HAP-1 (cell line): ENCODE data around the gene DRC3.

Source experiments
- DNase-seq, 2 experiments: peaks; one replicate each; pipeline ENCODE4 v3.0.0-alpha.2; 2016 to 2020; ENCODE audit warnings: low spot score in 2 of 2
- H3K27me3 ChIP-seq: fragments of 250-450 bp; sonication (Bioruptor Pico); 2 replicates; pipeline ENCODE4 v1.5.1; 2020; ENCODE audit warnings: low read depth, mild to moderate bottlenecking, moderate library complexity
- H3K36me3 ChIP-seq: fragments of 250-450 bp; sonication (Bioruptor Pico); replicated peaks from 2 replicates; pipeline ENCODE4 v1.5.1; 2020; ENCODE audit warnings: mild to moderate bottlenecking
- H3K4me1 ChIP-seq: fragments of 250-450 bp; sonication (Bioruptor Pico); 2 replicates; pipeline ENCODE4 v1.5.1; 2020; ENCODE audit warnings: mild to moderate bottlenecking
- H3K4me3 ChIP-seq: fragments of 250-450 bp; sonication (Bioruptor Pico); 2 replicates; pipeline ENCODE4 v1.5.1; 2020; ENCODE audit warnings: mild to moderate bottlenecking, moderate library complexity
- H3K9me3 ChIP-seq: fragments of 250-450 bp; sonication (Bioruptor Pico); 2 replicates; pipeline ENCODE4 v1.5.1; 2020; ENCODE audit warnings: mild to moderate bottlenecking, moderate library complexity
- in situ Hi-C: fragments of 300-500 bp; cut with MboI; formaldehyde crosslinking; loops from 3 replicates; pipeline ENCODE4 v1.14.3; 2020; ENCODE audit warnings: low sequenced_read_pairs, inconsistent platforms, mixed read lengths

The DRC3 gene

DNA sequence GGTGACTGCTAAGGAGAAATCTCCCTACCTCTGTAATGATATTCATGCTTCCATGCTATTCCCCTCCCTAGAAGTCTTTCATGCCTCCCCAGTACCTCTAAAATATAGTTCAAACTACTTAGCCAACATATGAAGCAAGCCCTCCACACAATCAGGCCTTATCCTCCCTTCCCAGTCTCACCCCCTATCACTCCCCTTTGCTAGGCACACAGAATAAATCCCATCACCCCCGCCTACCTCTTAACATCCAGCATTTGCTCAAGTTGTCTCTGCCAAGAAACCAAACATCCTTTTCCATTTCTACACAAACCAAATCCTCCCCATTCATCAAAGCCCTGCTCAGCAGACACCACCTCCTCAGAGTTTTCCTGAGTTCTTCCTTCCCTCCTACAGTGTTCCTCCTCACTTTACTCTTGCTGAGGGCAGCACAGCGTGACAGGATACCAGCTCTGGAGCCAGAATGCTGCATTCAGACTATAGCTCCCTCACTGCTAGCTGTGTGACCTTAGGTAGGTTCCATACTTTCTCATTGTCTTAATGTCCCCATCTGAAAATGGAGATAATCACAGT lies 7.4 kb upstream of the DRC3 start:
- H3K27me3 ChIP-seq, result no peaks in the 10 kb centered on the region
- H3K4me1 ChIP-seq, result peaks cover 5% of the 10 kb centered on the region; the same call in 1 of the 2 replicates
- DNase-seq, result no peak
- in situ Hi-C loops, result no loop called here
- H3K36me3 ChIP-seq, result no peaks in the 10 kb centered on the region
- no peaks in the 10 kb centered on the region for H3K9me3 ChIP-seq
- no peak overlapping the region for H3K4me3 ChIP-seq

DNA sequence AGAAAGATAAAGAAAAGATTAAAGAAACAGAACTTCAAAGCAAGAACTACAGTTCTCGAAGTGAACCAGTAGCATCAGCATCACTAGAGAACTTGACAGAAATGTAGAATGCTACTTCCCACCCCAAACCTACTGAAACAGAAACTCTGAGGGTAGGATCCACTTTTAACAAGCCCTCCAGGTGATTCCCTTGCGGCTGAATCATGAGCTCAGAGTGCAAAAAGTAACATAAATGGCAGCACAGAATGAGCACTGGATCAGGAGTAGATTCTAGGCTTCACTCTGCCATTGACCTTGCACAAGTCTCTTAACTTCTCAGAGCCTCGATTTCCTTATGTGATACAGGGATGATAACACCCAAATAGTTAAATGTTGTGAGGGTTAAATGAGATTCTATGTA lies 6.3 kb upstream of the DRC3 start:
- Histone ChIP-seq H3K27me3 (no peaks in the 10 kb centered on the region), H3K4me3 (no peak overlapping the region), H3K9me3 (no peaks in the 10 kb centered on the region), H3K4me1 (peaks cover 7% of the 10 kb centered on the region), H3K36me3 (no peaks in the 10 kb centered on the region)
- DNase-seq, result no peak
- in situ Hi-C loops, result no loop called here

- DNase-seq, result no peak
- H3K27me3 ChIP-seq, result no peaks in the 10 kb centered on the region
- H3K4me3 ChIP-seq, result peak overlapping the region; percentile 92
- peaks cover 12% of the 10 kb centered on the region for H3K4me1 ChIP-seq
- no peaks in the 10 kb centered on the region; the same call in 1 of the 2 replicates for H3K36me3 ChIP-seq
- no peaks in the 10 kb centered on the region for H3K9me3 ChIP-seq
- in situ Hi-C loops, result no loop called here
Observed at GRCh38 chr17:17970699-17971430, 1.8 kb upstream of the DRC3 start.

GRCh38 chr17:17971431-17972125 lies 1.1 kb upstream of the DRC3 start:
- peaks cover 12% of the 10 kb centered on the region for H3K4me1 ChIP-seq
- no peaks in the 10 kb centered on the region for H3K27me3 ChIP-seq
- in situ Hi-C loops, result no loop called here
- H3K4me3 ChIP-seq, result peak overlapping the region; percentile 92
- no peaks in the 10 kb centered on the region; the same call in 1 of the 2 replicates for H3K36me3 ChIP-seq
- DNase-seq, result no peak
- H3K9me3 ChIP-seq, result no peaks in the 10 kb centered on the region

GRCh38 chr17:17972952-17973254 lies 241 bp downstream of the DRC3 start:
- H3K4me3 ChIP-seq, result peak overlapping the region; percentile 92
- peaks cover 12% of the 10 kb centered on the region for H3K4me1 ChIP-seq
- no peaks in the 10 kb centered on the region for H3K27me3 ChIP-seq
- H3K9me3 ChIP-seq, result no peaks in the 10 kb centered on the region
- no peak for DNase-seq
- H3K36me3 ChIP-seq, result no peaks in the 10 kb centered on the region; the same call in 1 of the 2 replicates
- in situ Hi-C loops, result no loop called here

GRCh38 chr17:17975436-17975835 lies 2.8 kb downstream of the DRC3 start:
- in situ Hi-C loops, result no loop called here
- Histone ChIP-seq H3K36me3 (no peaks in the 10 kb centered on the region; the same call in 1 of the 2 replicates), H3K4me1 (peaks cover 12% of the 10 kb centered on the region), H3K9me3 (no peaks in the 10 kb centered on the region), H3K4me3 (no peak overlapping the region), H3K27me3 (no peaks in the 10 kb centered on the region)
- DNase-seq, result no peak

DNA sequence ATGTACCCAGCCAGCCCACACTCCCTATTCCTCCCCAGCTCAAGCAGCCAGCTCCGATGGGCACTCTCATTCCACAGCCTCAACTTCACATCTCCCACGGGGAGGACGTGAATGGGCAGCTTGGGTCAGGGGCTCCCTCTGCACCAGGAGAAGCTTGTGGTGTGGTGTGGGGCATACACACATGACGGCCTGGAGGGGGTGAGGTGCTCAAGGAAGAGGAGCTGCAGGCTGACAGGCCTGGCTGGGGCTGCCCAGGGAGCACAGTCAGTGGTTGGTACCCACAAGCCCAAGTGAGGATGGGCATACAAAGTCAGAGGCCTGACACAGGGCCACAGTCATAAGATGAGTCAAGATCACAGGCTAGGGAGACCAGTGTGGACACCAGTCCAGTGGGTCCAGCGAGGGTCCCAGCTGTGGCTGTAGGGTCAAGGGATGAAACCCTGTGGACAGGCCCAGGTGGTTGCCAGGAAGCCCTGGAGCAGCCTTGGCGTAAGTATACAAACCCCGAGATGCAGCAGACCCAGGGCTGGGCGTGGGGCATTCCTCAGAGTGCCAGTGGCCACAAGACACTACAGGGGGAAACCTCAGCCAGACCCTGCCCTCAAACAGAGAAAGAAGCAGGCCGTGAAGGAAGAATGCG lies 4.4 kb downstream of the DRC3 start:
- no peak overlapping the region for H3K4me3 ChIP-seq
- H3K36me3 ChIP-seq, result no peaks in the 10 kb centered on the region; the same call in 1 of the 2 replicates

GRCh38 chr17:17978481-17979424 lies 6.1 kb downstream of the DRC3 start:
- no peaks in the 10 kb centered on the region for H3K27me3 ChIP-seq
- DNase-seq, result no peak
- no peak overlapping the region for H3K4me3 ChIP-seq
- in situ Hi-C loops, result no loop called here
- no peaks in the 10 kb centered on the region; the same call in 1 of the 2 replicates for H3K36me3 ChIP-seq
- no peaks in the 10 kb centered on the region for H3K9me3 ChIP-seq
- H3K4me1 ChIP-seq, result no peaks in the 10 kb centered on the region

More for the DNA sequence above, 4.4 kb downstream of the DRC3 start:
- no peaks in the 10 kb centered on the region for H3K9me3 ChIP-seq
- in situ Hi-C loops, result no loop called here
- DNase-seq, result no peak
- H3K27me3 ChIP-seq, result no peaks in the 10 kb centered on the region
- H3K4me1 ChIP-seq, result no peaks in the 10 kb centered on the region; the same call in 1 of the 2 replicates

DNA sequence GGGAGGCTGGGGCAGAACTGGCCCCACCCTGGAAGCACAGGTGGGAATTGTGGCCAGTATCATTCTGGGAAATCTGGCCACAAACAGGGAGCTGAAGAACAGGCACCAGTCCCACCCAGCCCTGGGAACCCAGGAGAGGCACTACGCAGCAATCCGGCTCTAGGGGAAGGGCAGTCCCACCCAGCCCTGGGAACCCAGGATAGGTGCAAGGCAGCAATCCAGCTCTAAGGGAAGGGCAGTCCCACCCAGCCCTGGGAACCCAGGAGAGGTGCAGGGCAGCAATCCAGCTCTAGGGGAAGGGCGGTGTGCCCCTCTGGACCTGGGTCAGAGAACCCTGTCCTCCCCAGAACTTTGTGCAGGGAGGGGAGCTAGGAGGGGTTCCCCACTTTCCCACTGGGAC lies 7.1 kb downstream of the DRC3 start:
- no peaks in the 10 kb centered on the region for H3K4me1 ChIP-seq

DNA sequence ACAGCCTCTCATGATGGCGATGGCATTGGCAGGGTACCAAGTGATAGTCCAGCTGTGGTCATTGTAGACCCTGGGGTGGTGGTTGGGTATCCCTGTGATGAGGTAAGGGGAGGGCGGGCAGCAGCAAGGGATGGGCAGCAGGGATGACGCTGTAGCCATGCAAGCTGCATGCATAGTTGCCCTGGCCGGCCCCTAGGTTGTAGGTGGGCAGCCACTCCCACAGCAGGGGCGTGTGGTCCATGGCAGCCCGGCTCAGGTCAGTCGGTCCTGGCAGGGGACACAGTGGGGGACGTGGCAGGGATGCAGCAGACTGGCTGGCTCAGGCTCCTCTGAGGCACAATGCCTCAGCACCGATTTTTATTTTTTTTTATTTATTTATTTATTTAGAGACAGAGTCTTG lies 8.7 kb downstream of the DRC3 start:
- H3K27me3 ChIP-seq, result no peaks in the 10 kb centered on the region
- H3K4me3 ChIP-seq, result no peak overlapping the region
- H3K4me1 ChIP-seq, result no peaks in the 10 kb centered on the region
- in situ Hi-C loops, result no loop called here
- no peak for DNase-seq
- H3K36me3 ChIP-seq, result no peaks in the 10 kb centered on the region; the same call in 1 of the 2 replicates
- no peaks in the 10 kb centered on the region for H3K9me3 ChIP-seq

More for the DNA sequence above, 7.1 kb downstream of the DRC3 start:
- Histone ChIP-seq H3K27me3 (no peaks in the 10 kb centered on the region), H3K4me3 (no peak overlapping the region), H3K9me3 (no peaks in the 10 kb centered on the region), H3K36me3 (no peaks in the 10 kb centered on the region; the same call in 1 of the 2 replicates)
- no peak for DNase-seq
- in situ Hi-C loops, result no loop called here

GRCh38 chr17:17982801-17983200 lies 10.1 kb downstream of the DRC3 start:
- Histone ChIP-seq H3K9me3 (no peaks in the 10 kb centered on the region), H3K4me1 (no peaks in the 10 kb centered on the region), H3K36me3 (no peaks in the 10 kb centered on the region; the same call in 1 of the 2 replicates), H3K27me3 (no peaks in the 10 kb centered on the region), H3K4me3 (no peak overlapping the region)
- DNase-seq, result no peak
- in situ Hi-C loops, result no loop called here

DNA sequence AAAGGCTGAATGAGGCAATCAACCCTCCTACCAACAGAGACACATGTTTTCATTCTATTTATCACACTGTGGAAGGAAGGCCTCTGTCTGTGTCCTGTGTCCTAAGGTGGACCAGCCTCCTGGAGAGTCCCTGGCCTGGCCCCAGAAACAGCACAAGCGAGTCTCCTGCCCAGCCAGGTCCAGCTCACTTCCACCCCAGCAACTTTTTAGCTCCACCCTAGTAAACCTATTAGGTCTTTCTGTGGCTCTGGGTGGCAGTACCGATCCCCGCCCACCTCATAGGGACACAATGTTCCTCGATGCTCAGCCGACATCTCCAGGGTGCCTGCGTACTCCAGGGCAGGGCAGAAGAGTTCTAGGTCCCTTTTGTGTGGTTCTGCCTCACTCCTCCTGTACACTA lies 10.7 kb downstream of the DRC3 start:
- in situ Hi-C loops, result no loop called here
- H3K27me3 ChIP-seq, result no peaks in the 10 kb centered on the region
- no peaks in the 10 kb centered on the region; the same call in 1 of the 2 replicates for H3K36me3 ChIP-seq
- H3K4me1 ChIP-seq, result no peaks in the 10 kb centered on the region
- DNase-seq, result no peak
- H3K9me3 ChIP-seq, result no peaks in the 10 kb centered on the region
- no peak overlapping the region for H3K4me3 ChIP-seq

DNA sequence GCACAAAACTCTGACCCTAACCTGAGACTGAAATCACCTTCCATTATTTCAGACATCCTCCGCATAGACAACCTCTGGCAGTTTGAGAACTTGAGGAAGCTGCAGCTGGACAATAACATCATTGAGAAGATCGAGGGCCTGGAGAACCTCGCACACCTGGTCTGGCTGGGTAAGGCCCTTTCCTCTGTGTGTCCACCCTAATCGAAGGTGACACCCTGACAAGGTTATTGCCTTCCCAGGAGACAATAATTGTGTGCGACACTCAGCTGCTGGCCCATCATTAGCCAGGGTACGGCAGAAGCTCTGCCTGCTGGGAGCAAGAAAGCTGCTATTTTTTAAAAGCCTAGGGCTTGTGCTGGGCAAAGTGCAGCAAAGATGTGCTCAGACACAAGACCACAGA lies 11.1 kb downstream of the DRC3 start:
- H3K4me1 ChIP-seq, result no peaks in the 10 kb centered on the region
- H3K9me3 ChIP-seq, result no peaks in the 10 kb centered on the region
- H3K27me3 ChIP-seq, result no peaks in the 10 kb centered on the region
- DNase-seq, result no peak
- no peaks in the 10 kb centered on the region; the same call in 1 of the 2 replicates for H3K36me3 ChIP-seq
- H3K4me3 ChIP-seq, result no peak overlapping the region
- in situ Hi-C loops, result no loop called here
